ENCODE measurements around the gene BGLAP.

BGLAP gene

GRCh38 chr1:156226782-156227181 is 15.2 kb upstream of the BGLAP start:
- no peak for DNase-seq (ENCODE audit: low read depth)

GRCh38 chr1:156228501-156228900 is 13.5 kb upstream of the BGLAP start:
- no peak for DNase-seq (ENCODE audit: low read depth)

- no peak for DNase-seq (ENCODE audit: low read depth)
Measured at GRCh38 chr1:156229809-156230472, 12.0 kb upstream of the BGLAP start.

- DNase-seq (ENCODE audit: low read depth): no peak
Measured at GRCh38 chr1:156230473-156230837, 11.5 kb upstream of the BGLAP start.

GRCh38 chr1:156232201-156232894 is 9.6 kb upstream of the BGLAP start:
- no peak for DNase-seq (ENCODE audit: low read depth)

GRCh38 chr1:156233426-156234127 is 8.4 kb upstream of the BGLAP start:
- DNase-seq (ENCODE audit: low read depth): peak; percentile 59

- no peak for DNase-seq (ENCODE audit: low read depth)
Measured at GRCh38 chr1:156236164-156236563, 5.8 kb upstream of the BGLAP start.

- no peak for DNase-seq (ENCODE audit: low read depth)
Measured at GRCh38 chr1:156238248-156238647, 3.7 kb upstream of the BGLAP start.

GRCh38 chr1:156241311-156241811 is 623 bp upstream of the BGLAP start:
- DNase-seq (ENCODE audit: low read depth): no peak

- DNase-seq (ENCODE audit: low read depth): no peak
Measured at GRCh38 chr1:156242738-156243137, 754 bp downstream of the BGLAP start.

- no peak for DNase-seq (ENCODE audit: low read depth)
Measured at GRCh38 chr1:156244126-156244525, 2.1 kb downstream of the BGLAP start.

GRCh38 chr1:156244712-156245111 is 2.7 kb downstream of the BGLAP start:
- DNase-seq (ENCODE audit: low read depth): no peak

- no peak for DNase-seq (ENCODE audit: low read depth)
Measured at GRCh38 chr1:156245451-156246232, 3.7 kb downstream of the BGLAP start.

- DNase-seq (ENCODE audit: low read depth): no peak
Measured at GRCh38 chr1:156246241-156246780, 4.3 kb downstream of the BGLAP start.

GRCh38 chr1:156246781-156247459 is 4.9 kb downstream of the BGLAP start:
- no peak for DNase-seq (ENCODE audit: low read depth)

GRCh38 chr1:156247460-156248322 is 5.7 kb downstream of the BGLAP start, which contains the start of gene PAQR6:
TSS of gene PAQR6 (minus strand) at chr1:156248056. CDS start at chr1:156246731, 1,325 bp downstream.
- no peak for DNase-seq (ENCODE audit: low read depth)

GRCh38 chr1:156248323-156248683 is 6.3 kb downstream of the BGLAP start:
- no peak for DNase-seq (ENCODE audit: low read depth)

GRCh38 chr1:156249593-156249992 is 7.6 kb downstream of the BGLAP start:
- no peak for DNase-seq (ENCODE audit: low read depth)

- DNase-seq (ENCODE audit: low read depth): no peak
Measured at GRCh38 chr1:156251527-156251926, 9.5 kb downstream of the BGLAP start.

- no peak for DNase-seq (ENCODE audit: low read depth)
Measured at GRCh38 chr1:156253634-156254033, 11.7 kb downstream of the BGLAP start.

All from non-pigmented ciliary epithelial cell (primary cell).